GM18873 (cell line): ENCODE results near the gene WNT9A.

ENCODE experiments used
- ATAC-seq: cut with Tn5 transposase; IDR thresholded peaks from one replicate; pipeline ENCODE4 v1.9.1; 2021; ENCODE audit warnings: mild to moderate bottlenecking, moderate library complexity, moderate number of reproducible peaks; ENCODE audit not compliant: unreplicated experiment, low FRiP score

WNT9A gene

DNA sequence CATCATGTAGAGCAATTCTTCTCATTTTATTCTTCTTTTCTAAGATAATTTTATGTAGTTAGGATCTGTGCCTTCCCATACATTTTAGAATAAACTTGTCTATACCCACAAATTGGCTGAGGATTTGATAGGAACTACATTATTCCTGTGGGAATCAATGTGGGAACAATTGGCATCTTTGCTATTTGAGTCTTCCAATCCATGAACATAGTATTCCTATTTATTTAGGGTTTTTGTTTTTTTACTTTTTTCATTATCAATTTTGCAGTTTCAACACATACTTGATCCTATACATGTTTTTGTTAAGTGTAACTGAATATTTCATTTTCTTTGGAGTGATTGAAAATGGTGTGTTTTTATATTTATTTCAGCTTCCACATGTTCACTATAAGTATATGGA lies 8.1 kb upstream of the WNT9A start:
- no peak for ATAC-seq

DNA sequence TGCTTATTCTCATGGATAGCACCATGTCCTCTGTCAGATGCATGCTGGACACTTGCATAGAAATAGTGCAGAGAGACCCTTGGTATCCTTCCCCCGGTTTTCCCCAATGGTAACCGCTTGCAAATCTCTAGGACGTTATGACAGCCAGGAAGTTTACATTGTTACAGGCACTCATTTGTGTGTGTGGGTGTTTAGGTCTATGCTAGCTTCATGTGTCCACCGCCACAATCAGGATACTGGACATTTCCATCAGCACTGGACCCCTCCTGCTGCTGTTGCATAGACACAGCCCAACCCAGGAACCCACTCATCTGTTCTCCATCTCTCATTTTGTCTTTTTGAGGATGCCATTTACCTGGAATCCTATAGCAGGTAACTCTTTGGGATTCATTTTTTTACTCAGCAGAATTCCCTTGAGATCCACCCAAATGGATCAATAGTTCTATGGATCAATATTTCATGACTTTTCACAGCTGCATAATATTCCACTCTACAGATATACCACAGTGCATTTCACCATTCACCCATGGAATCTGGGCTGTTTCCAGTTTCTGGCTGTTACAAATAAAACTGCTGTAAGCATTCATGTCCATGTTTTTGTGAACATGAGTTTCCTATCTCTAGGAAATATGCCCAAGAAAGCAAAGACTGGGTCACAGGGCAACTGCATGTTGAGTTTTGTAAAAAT lies 6.6 kb upstream of the WNT9A start:
- no peak for ATAC-seq

DNA sequence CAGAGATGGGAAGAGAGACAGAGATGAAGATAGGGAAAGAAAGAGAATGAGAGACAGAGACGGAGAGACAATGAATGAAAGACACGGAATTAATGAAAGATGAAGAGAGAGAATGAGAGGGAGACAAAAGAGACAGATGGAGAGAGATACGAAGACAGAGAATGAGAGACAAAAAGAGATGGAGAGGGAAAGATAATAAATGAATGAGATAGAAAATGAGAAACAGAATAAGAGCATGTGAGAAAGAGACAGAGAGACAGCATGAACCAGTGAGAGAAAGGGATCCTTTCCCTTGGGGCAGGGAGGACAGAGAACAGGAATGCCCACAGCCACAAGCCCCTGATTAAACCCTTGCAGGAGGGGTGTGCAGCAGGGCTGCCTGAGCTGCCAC lies 5.3 kb upstream of the WNT9A start:
- ATAC-seq: no peak

DNA sequence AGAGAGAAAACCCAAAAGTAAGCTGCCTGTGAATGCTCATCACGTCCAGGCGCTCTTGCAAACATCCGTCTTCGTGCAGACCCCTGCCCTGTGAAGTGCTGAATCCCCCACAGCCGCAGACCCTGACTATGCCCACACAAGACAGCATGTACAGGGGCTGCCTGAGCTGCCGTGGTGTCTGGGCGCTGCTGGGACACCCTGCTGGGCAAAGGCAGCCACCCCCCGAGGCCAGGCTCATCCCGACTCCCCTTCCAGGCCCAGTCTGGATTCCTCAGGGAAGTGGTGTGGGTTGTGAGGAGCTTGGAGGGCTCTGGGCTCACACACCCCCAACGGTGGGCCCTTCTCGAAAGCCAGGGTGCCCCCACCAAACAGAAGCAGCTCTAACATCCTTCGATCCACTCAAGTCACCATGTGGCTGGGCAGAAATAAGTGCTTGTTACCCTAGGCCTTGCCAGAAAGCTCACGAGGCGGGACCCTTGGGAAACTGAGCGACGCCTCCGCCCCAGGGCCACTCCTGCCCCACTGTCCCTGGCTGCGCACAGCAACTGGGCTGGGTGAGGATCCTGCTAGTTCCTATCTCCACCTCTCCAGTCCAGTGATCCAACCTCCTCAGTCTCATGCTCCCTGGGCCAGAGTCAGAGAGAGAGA lies 4.8 kb upstream of the WNT9A start:
- no peak for ATAC-seq

DNA sequence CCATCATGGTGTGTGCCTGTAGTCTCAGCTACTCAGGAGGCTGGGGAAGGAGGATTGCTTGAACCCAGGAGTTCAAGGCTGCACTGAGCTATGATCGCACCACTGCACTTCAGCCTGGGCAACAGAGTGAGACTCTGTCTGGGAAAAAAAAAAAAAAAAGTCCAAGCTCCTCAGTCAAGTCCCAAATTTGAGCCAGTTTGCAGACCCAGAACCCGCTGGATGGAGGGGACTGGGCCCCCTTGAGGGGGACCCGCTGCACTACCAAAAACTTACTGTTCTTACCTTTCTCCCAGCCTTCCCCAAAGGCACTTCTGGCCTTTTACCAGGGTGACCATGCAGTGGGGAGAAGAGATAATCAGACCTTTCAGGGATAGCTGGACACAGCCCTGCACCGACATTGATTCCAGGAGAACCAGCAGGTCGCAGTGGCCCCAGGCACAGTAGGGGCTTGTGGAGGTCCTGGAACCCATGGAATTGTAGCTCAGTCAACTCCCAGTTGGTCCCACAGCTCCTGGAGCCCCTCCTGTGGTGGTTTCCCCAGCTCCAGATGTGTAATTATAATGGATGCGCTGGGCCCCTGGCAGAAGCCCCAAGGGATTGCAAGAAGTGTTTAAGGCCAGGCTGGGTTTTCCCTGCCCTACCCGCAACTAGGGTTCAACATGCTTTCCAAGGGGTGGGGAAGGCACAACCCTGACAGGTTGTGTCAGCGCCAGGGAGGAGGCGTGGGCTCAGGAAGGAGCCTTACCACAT lies 4.1 kb upstream of the WNT9A start:
- no peak for ATAC-seq

DNA sequence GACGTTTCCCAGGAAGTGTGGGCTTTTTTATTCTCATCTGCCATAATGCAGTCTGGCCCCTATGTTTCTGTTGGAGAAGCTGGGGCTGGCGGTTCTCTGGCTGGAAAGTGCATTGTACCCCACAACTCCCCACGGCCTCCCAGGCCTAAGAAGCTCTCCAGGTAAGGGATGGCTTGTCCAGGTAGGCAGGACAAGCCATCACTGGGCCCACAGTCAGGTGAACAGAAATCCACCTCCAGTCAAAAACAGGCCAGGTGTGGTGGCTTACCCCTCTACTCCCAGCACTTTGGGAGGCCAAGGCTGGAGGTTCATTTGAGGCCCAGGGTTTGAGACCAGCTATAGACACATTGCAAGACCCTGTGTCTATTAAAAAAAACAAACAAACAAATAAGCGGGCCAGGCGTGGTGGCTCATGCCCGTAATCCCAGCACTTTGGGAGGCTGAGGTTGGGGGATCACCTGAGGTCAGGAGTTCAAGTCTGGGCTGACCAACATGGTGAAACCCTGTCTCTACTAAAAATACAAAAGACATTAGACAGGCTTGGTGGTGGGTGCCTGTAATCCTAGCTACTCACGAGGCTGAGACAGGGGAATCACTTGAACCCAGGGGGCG lies 3.1 kb upstream of the WNT9A start:
- no peak for ATAC-seq

DNA sequence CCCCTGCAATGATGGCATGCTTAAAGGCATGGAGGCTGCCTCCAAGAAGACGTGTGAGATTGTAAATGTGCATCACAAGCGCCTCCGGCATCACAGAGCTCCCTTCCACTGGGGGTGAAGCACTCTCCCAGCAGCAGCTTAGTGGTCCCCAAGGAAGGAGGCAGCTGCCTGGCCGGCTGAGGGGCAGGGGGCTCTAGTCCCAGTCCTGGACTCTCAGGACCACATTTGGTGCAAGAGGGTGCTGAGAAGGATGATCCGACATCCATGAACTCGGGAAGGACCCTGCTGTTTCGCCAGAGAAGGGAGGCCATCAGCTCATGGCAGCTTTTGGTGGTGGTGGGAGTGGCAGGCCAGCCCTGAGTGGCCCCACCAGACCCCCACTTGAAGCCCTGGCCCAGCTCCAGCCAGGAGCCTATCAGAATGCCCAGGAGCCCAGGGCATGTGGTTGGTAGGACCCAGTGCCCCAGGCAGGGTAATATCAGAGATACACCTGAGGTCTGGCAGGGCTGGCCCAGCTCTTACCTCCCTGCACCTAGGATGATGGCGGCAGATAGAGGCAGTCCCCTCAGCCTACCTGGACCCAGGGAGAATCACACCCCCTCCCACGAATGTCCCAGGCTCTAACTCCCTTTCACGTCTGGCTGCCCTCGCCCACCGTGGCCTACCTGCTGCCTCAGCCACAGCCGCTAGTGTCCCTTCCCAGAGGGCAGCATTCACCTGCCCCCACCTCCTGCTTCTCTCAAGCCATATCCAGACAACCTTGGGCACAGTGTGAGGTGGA lies 2.4 kb upstream of the WNT9A start:
- ATAC-seq: no peak

DNA sequence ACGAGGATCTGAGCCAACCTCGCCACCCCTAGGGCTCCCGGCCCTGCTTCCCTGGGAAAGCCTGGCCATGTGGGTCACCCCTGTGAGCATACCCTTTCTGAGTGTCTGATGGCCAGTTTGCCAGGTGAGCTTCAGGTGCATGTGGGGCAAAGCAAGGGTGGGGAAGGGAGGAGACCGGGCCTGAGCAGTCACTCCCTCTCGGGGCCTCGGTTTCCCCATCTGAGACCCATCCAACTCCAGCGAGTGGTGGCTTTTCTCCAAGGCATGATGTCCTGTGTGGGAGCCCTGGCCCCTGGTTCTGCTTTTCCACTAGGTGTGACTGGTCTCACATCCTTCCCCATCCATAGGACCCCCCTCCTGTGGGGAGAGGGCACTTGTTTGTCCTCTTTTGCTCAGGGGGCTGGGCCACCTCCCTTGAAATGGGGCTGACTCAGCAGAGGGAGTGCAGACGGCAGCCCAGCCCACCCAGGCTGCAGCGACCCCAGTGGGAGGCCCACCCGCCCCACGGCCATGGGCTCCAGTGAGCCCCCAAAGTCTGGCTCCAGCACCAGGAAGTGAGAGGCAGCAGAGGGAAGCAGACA lies 1.7 kb upstream of the WNT9A start:
- no peak for ATAC-seq

DNA sequence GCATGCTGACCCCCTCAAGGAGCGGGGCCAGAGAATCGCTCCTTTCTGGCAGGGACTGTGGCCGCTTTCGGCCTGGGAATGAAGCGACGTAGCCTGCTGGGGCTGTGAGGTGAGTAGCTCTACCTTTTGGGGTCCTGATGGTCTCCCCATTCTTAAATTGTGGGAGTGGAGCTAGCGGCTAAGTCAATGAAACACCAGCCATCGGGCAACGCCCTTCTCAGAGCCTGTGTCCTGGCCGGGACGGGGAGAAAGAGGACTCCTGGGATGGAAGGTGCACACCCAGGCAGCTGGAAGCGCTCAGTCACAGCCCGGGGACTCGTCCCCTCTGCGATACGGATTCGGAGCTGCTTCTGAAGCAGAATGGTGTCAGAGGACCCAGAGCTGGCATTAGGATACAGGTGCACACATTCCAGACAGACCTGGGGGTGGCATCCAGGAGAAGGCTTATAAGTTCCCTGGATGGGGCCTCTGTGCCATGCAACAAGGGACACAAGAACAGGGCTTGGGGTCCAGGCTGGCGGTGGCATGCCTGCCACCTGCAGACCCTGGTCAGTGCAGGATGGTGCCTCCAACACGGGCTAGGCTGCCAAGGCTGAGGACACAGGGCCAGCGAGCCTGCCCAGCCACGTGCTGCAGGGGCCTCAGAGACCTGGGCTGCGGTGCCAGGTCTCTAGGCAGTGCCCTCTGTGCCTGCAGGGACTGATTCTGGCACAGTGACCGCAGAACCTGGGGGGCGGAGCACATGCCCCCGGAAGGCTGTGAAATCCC lies 945 bp upstream of the WNT9A start:
- ATAC-seq: no peak

DNA sequence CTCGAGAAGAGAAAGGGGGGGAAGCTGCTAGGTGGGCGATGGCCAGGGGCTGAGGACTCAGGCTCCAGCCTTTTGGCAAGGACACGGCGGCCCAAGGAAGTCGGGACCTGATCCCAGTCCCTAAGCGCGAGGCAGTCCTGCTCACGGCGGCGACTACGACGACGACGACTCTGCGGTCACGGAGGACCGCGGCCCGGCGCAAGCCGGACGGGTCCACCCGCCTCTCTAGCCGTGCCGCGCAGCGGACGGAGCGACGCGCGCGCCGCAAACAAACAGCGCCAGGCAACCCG lies 401 bp downstream of the WNT9A start:
- no peak for ATAC-seq

DNA sequence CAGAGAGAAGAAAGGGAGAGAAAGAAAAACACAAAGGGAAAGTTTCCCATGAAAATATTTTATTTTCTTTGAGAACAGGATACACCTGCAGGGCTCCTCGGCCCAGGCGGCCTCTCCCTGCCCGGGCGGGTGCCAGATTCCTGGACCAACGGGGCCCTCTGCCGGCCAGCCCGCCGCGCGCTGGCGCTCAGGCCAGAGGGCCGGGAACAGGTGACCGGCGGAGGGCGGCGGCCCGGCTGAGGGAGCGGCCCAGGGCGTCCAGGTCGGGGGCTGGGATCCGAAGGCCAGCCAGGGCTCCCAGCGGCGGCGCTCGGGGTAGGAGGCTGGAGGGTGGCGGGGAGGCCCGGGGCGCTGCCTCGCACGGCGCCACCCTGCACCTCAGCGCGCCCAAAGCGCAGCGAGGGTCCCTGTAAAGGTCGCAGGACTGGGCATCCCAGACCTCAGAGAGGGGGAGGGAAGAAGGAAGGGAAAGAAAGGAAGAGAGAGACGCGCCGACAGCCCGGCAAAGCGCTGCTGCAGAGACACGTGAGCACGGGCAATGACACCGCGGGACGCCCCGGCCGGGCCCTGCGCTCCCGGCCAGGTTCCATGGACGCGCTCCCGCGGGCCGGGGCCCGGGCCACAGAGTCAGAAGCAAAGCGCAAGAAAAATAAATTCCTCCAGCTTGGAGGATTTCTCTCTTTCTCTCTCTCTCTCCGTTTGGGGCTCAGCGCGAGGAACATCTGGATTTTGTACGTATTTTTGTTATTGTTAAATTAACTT lies 927 bp downstream of the WNT9A start:
- no peak for ATAC-seq

DNA sequence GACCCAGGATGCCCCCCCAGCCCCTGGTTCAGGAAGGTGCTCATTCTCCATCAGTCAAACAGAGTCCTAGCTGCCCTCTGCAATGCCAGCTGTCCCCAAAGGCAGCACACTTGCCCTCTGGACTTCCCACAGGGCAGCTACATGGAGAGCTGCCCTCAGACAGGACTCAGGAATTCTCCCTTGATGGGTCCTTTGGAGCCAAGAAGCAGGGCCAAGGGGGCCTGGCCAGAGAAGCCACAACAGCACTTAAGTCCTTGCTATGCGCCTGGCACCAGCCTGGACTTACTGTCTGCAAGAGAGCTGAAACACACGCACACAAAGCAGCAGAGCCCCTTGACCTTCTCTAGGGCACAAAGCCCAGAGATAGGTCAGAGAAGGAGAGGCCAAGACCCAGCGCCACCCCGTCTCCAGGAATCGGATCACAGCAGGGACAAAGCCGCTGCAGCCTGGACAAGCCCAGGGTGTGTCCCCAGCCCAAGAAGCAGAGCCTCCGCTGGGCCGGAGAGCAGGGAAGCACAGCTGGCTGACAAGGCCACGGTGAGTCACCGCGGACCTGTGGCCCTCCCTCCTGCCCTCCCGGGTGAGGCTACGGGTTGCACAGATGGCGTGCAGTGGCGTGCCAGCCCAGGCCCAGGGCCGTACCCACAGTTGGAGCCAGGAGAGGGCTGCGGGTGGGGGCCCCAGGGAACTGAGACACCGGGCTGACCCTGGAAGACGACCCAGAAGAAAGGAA lies 1.7 kb downstream of the WNT9A start:
- no peak for ATAC-seq

DNA sequence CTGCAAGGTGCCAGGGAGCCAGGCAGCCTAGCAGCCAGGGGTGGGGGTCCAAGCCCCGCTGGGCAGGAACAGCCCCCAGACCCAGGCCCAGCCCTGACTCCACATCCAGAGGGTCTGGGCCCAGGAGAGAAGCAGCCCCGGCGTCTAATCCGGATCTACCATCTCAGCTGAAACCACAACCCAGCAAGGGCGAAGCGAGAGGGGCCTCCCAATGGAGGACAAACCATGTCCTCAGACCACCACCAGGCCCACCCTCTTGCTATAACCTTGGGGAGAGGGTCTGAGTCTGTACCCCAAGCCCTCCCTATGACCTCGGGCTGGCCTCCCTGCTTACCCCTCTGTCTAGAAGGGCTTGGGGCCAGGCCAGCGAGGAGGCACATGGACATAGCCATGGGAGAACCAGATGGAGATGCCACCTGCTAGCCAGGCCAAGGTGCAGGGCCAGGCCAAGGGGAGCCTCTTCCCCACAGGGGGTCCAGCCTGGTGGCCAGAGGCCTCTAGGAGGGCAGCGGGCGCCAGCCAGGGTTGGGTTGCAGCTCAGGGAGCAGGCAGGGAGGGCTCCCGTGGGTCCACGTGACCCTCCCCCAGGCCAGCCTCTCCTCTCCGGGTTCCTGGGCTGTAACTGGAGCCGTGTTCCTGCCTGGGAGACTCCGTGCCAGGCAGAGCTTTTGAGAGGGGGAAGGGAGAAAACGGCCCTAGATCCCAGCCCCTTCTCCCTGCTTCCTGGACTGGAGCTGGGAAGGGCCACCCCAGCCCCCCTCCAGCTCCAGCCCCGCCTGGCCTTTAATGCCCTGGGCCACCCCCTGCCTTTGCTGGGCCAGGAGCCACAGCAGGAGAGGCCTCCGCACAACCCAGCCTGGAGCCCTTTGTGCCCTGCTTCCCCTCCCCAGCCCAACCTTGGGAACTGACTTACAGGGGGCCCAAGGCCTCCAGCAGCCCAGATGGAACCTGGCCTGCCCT lies 2.5 kb downstream of the WNT9A start:
- no peak for ATAC-seq

DNA sequence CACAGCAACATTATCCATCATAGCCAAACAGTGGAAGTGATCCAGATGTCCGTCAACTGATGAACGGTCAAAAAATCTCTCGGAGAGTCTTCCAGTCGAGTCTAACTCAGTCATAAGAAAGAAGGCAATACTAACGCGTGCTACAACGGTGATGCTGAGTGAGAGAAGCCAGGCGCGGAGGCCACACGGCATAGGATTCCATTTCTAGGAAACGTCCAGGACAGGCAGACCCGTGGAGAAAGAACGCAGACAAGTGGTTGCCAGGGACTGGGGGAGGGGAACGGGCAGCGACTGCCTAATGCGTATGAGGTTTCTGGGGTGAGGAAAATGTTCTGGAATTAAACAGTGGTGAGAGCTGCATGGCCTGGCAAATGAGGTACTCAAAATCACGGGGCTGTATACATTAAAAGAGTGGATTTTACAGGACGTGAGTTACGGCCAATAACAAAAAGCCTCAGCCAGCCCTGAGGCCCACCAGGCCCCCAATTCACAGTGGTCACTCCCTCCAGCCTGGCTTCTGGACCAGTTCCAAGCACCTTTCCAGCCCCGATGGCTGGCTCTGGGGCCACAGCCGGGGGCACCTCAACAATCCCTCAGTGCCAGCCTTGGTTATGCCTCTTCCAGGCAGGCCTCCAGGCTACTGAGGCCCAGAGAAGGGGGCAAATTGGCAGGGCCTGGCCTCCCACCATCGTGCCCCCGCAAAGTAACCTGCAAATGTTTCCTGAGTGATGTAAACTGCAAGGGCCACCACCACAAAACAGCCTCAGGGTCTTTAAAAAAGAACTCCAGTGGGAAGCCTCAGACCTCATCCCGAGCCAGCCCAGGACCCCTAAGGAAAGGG lies 3.4 kb downstream of the WNT9A start:
- no peak for ATAC-seq

DNA sequence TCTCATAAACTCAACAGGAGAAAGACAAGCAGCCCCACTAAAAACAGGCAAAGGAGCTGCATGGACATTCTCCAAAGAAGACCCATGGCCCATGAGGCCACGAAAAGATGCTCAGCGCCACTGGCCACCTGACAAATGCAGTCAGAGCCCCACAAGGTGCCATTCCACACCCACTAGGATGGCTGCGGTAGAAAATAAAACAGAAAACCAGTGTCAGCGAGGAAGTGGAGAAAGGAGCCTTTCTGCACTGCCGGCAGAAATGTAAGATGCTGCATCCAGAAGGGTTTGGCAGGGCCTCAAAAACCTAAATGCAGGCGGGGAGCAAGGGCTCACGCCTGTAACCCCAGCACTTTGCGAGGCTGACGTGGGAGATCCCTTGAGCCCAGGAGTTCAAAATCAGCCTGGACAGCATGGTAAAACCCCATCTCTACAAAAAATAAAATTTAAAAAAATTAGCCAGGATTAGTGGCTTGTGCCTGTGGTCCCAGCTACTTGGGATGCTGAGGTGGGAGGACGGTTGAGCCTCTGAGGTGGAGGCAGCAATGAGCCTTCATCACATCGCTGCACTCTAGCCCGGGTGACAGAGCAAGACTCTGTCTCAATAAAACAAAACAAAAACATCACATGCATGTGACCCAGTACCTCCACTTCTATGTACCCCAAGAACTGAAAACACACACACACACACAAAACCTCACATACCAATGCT lies 4.2 kb downstream of the WNT9A start:
- no peak for ATAC-seq
